HL-60 (cell line): ENCODE measurements around the gene PLTP.

Experiments
- TF ChIP-seq, protein P1 (sequence below): IDR thresholded peaks from one replicate; pipeline ENCODE4 v1.5.1; 2011; ENCODE audit warnings: low read length, control low read depth, inconsistent platforms; ENCODE audit not compliant: insufficient read depth
- TF ChIP-seq, protein P2 (sequence below): IDR thresholded peaks from 2 replicates; pipeline ENCODE4 v1.6.1; 2012; ENCODE audit warnings: low read depth; ENCODE audit not compliant: insufficient replicate concordance

DNA sequence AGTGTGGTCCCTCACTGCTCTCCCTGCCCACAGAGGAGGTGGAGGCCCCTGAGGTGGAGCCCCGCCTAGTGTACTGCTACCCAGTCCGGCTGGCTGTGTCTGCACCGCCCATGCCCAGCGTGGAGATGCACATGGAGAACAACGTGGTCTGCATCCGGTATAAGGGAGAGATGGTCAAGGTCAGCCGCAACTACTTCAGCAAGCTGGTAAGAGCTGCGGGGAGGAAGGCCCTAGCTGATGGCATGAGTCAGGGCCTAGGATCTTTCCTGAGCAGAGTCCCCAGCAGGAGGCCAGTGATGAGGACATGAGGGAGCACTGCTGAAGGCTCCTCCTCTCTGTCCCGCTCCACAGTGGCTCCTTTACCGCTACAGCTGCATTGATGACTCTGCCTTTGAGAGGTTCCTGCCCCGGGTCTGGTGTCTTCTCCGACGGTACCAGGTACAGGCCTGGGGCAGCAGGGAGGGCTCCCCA is 33.8 kb upstream of the PLTP start:
- TF ChIP-seq, protein P1, sequence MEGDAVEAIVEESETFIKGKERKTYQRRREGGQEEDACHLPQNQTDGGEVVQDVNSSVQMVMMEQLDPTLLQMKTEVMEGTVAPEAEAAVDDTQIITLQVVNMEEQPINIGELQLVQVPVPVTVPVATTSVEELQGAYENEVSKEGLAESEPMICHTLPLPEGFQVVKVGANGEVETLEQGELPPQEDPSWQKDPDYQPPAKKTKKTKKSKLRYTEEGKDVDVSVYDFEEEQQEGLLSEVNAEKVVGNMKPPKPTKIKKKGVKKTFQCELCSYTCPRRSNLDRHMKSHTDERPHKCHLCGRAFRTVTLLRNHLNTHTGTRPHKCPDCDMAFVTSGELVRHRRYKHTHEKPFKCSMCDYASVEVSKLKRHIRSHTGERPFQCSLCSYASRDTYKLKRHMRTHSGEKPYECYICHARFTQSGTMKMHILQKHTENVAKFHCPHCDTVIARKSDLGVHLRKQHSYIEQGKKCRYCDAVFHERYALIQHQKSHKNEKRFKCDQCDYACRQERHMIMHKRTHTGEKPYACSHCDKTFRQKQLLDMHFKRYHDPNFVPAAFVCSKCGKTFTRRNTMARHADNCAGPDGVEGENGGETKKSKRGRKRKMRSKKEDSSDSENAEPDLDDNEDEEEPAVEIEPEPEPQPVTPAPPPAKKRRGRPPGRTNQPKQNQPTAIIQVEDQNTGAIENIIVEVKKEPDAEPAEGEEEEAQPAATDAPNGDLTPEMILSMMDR, result no peak
- TF ChIP-seq, protein P2, sequence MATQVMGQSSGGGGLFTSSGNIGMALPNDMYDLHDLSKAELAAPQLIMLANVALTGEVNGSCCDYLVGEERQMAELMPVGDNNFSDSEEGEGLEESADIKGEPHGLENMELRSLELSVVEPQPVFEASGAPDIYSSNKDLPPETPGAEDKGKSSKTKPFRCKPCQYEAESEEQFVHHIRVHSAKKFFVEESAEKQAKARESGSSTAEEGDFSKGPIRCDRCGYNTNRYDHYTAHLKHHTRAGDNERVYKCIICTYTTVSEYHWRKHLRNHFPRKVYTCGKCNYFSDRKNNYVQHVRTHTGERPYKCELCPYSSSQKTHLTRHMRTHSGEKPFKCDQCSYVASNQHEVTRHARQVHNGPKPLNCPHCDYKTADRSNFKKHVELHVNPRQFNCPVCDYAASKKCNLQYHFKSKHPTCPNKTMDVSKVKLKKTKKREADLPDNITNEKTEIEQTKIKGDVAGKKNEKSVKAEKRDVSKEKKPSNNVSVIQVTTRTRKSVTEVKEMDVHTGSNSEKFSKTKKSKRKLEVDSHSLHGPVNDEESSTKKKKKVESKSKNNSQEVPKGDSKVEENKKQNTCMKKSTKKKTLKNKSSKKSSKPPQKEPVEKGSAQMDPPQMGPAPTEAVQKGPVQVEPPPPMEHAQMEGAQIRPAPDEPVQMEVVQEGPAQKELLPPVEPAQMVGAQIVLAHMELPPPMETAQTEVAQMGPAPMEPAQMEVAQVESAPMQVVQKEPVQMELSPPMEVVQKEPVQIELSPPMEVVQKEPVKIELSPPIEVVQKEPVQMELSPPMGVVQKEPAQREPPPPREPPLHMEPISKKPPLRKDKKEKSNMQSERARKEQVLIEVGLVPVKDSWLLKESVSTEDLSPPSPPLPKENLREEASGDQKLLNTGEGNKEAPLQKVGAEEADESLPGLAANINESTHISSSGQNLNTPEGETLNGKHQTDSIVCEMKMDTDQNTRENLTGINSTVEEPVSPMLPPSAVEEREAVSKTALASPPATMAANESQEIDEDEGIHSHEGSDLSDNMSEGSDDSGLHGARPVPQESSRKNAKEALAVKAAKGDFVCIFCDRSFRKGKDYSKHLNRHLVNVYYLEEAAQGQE, result no peak
